Measurements from ENCODE around the gene RNF43. TPM values are rescaled to one million over a fixed set of nuclear protein-coding genes. Genes with fewer than 3 reads are reported as not detected.

RNF43 gene
- total RNA-seq, 2 experiments from 2014 or later, result 0.34 to 1.1 TPM

DNA sequence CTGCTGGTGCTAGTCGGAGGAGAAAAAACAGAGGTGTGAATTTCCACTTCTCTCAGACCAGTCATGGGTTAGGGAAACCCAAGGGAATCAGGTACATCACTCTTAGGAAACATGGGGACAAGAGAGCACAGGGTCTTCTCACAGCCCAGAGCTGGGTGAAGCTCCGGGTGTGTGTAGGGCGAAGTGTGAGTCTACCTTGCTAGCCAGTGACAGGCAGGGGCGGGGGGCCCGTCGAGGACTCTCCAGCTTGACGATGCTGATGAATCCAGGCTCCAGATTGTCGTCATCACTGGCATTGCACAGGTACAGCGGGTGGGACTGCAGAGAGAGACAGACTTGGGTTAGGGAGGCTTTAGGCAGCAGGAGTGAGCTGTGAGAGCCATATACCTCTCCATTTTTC is 46.6 kb downstream of the RNF43 start:
- Mint-ChIP-seq H3K36me3 (ENCODE audit: low read depth) (no peaks in the 10 kb centered on the region), H3K9me3 (no peaks in the 10 kb centered on the region), H3K27me3 (no peaks in the 10 kb centered on the region), H3K4me3 (no peak overlapping the region), H3K27ac (no peak overlapping the region), H3K4me1 (ENCODE audit: low read depth) (peaks cover 11% of the 10 kb centered on the region)
- POLR2A ChIA-PET, result interaction anchor here (1.4 to 2.2 kb wide), 3 partner anchors 17 to 34 kb away, joined by 3 to 6 read pairs (median 6); no protein-coding TSS in a partner anchor
- TF ChIP-seq, protein P1, sequence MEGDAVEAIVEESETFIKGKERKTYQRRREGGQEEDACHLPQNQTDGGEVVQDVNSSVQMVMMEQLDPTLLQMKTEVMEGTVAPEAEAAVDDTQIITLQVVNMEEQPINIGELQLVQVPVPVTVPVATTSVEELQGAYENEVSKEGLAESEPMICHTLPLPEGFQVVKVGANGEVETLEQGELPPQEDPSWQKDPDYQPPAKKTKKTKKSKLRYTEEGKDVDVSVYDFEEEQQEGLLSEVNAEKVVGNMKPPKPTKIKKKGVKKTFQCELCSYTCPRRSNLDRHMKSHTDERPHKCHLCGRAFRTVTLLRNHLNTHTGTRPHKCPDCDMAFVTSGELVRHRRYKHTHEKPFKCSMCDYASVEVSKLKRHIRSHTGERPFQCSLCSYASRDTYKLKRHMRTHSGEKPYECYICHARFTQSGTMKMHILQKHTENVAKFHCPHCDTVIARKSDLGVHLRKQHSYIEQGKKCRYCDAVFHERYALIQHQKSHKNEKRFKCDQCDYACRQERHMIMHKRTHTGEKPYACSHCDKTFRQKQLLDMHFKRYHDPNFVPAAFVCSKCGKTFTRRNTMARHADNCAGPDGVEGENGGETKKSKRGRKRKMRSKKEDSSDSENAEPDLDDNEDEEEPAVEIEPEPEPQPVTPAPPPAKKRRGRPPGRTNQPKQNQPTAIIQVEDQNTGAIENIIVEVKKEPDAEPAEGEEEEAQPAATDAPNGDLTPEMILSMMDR (IDR thresholded peaks at IDR 0.05), result no peak
- ATAC-seq, result no peak
- intact Hi-C loops (cut with micrococcal nuclease), result no loop called here
- CTCF ChIA-PET, result interaction anchor here (1.0 to 1.4 kb wide), 4 partner anchors 8 to 65 kb away, joined by 3 to 5 read pairs (median 4); no protein-coding TSS in a partner anchor
- DNase-seq, result no peak

DNA sequence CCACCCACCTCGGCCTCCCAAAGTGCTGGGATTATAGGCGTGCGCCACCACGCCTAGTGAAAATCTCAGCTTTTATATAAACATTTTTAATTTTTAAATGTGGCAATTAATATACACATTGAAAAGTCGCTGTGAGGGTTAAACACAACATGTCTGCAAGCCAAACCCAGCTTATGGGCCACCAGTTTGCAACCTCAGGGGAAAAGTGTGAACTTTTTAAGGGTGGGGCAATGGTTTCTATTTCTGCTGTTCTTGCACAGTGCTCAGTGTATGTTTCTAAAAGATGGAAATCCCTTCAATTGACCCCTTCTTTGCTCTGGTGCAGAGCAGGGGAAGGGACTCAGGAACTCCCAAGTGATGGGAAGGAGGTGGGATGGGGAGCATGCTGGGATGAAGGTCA is 47.0 kb downstream of the RNF43 start:
- intact Hi-C loops (cut with micrococcal nuclease), result no loop called here
- POLR2A ChIA-PET, result interaction anchor here (1.4 to 2.2 kb wide), 3 partner anchors 17 to 33 kb away, joined by 3 to 6 read pairs (median 6); no protein-coding TSS in a partner anchor
- peaks cover 11% of the 10 kb centered on the region for H3K4me1 Mint-ChIP-seq (ENCODE audit: low read depth)
- no peak for DNase-seq
- TF ChIP-seq, protein P1 (IDR thresholded peaks at IDR 0.05), result no peak
- CTCF ChIA-PET, result interaction anchor here (1.1 to 1.4 kb wide), 2 partner anchors 9 to 65 kb away, joined by 4 to 5 read pairs; no protein-coding TSS in a partner anchor
- no peaks in the 10 kb centered on the region for H3K36me3 Mint-ChIP-seq (ENCODE audit: low read depth)
- H3K4me3 Mint-ChIP-seq, result no peak overlapping the region
- no peak overlapping the region for H3K27ac Mint-ChIP-seq
- no peak for ATAC-seq
- no peaks in the 10 kb centered on the region for H3K27me3 Mint-ChIP-seq
- no peaks in the 10 kb centered on the region for H3K9me3 Mint-ChIP-seq

DNA sequence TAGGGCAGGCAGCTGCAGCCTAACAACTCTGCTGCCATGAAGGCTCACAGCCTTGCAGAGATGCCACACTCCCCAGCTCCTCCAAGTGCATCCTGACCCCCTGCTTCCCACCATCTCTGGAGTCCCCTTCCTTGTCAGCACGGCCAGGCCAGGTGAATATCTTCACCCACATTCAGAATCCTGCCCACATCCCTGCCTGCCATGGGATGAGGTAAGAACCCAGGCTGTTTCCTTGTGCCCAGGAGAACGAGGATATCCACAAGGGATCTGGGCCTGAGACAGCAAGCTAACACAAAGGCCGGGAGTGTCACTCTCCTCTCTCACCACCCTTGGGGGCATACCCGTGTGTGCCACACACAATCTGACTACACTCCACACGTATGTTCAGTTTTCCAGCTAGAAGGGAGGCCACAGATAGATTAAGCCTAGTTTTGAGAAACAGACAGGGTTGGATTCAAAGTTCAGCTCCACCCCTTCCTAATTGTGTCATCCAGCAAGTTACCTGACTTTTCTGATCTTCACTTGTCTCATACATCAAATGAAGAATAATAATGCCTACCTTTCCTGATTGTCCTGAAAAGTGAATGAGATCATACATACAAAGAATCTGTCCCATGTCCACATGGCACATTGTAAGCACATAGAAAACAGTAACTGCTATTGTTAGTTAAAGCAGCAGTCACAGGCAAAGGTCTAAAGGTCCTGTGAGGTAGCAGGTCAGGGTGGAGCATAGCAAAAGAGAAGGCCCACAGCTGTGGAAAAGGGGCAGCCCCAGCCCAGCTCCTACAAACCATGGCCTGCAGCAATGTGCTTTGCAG is 47.9 kb downstream of the RNF43 start:
- POLR2A ChIA-PET, result interaction anchor here (0.7 to 2.2 kb wide), 4 partner anchors 9 to 16 kb away, joined by 3 to 6 read pairs (median 4); no protein-coding TSS in a partner anchor
- intact Hi-C loops (cut with micrococcal nuclease), result no loop called here

DNA sequence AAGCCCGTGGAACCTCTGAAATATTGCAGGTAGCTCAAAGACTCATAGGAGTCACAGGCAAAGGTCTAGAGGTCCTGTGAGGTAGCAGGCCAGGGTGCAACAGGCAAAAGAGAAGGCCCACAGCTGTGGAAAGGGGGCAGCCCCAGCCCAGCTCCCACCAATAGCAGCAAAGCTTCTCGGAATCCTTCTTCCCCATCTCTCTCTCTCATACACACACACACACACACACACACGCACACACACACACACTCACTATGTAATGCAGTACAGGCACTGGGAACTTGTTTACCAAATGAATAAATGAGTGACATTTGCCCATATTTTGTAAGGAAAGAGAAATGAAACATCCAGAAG is 48.5 kb downstream of the RNF43 start:
- POLR2A ChIA-PET, result interaction anchor here (0.6 to 1.6 kb wide), 4 partner anchors 10 to 51 kb away, joined by 3 to 4 read pairs (median 3); no protein-coding TSS in a partner anchor
- Mint-ChIP-seq H3K4me1 (ENCODE audit: low read depth) (peaks cover 11% of the 10 kb centered on the region), H3K9me3 (no peaks in the 10 kb centered on the region), H3K27me3 (no peaks in the 10 kb centered on the region), H3K27ac (no peak overlapping the region), H3K36me3 (ENCODE audit: low read depth) (no peaks in the 10 kb centered on the region), H3K4me3 (no peak overlapping the region)
- TF ChIP-seq, protein P1 (IDR thresholded peaks at IDR 0.05), result no peak
- ATAC-seq (no peak), DNase-seq (no peak)
- intact Hi-C loops (cut with micrococcal nuclease), result no loop called here
- CTCF ChIA-PET, result interaction anchor here (0.7 to 1.6 kb wide), 4 partner anchors 48 to 191 kb away, joined by 3 to 4 read pairs (median 3); partner anchors contain the start of gene RNF43

More for the DNA sequence above, 47.9 kb downstream of the RNF43 start:
- H3K4me1 Mint-ChIP-seq (ENCODE audit: low read depth), result peaks cover 11% of the 10 kb centered on the region
- no peaks in the 10 kb centered on the region for H3K27me3 Mint-ChIP-seq
- DNase-seq (no peak), ATAC-seq (no peak)
- no peaks in the 10 kb centered on the region for H3K36me3 Mint-ChIP-seq (ENCODE audit: low read depth)
- CTCF ChIA-PET, result interaction anchor here (0.9 to 1.6 kb wide), 4 partner anchors 10 to 64 kb away, joined by 3 to 5 read pairs (median 4); no protein-coding TSS in a partner anchor
- H3K4me3 Mint-ChIP-seq, result no peak overlapping the region
- no peak overlapping the region for H3K27ac Mint-ChIP-seq
- TF ChIP-seq, protein P1 (IDR thresholded peaks at IDR 0.05), result no peak
- H3K9me3 Mint-ChIP-seq, result no peaks in the 10 kb centered on the region

Other genes with a start within 250 kb of the RNF43 start
- gene EPX, start 224.8 kb downstream of the RNF43 start, total RNA-seq, result not detected
- 10 to 100 TPM; 20.7 to 24.8 TPM for gene MKS1, start 198.3 kb downstream of the RNF43 start, total RNA-seq
- not detected for gene LPO, start 178.9 kb downstream of the RNF43 start, total RNA-seq
- not detected for gene MPO, start 136.6 kb downstream of the RNF43 start, total RNA-seq
- 10 to 100 TPM; 21.1 to 24.1 TPM for gene TSPOAP1, start 88.7 kb downstream of the RNF43 start, total RNA-seq
- gene SUPT4H1, start 65.3 kb downstream of the RNF43 start, total RNA-seq, result 100 to 1,000 TPM; 104 to 110 TPM
- gene HSF5, start 70.9 kb upstream of the RNF43 start, total RNA-seq, result 1 to 10 TPM; 3.2 to 3.9 TPM
- gene MTMR4, start 97.1 kb upstream of the RNF43 start, total RNA-seq, result 10 to 100 TPM; 73.3 to 82.1 TPM